Mammary epithelial cell (primary cell): Measurements from ENCODE around the gene B3GNT5.

Source experiments
- EZH2 ChIP-seq: IDR thresholded peaks from 2 replicates; pipeline ENCODE4 v1.6.1; 2012; ENCODE audit warnings: low read length, inconsistent platforms, borderline replicate concordance
- TF ChIP-seq, protein P1 (sequence below), 2 donors: IDR thresholded peaks in 1 of 2; conservative IDR thresholded peaks in 1 of 2; 2 replicates each; pipeline ENCODE4 v1.5.1; 2011 to 2012; ENCODE audit warnings: inconsistent platforms in 2 of 2, low read length in 2 of 2, mild to moderate bottlenecking in 2 of 2, control low read depth in 1 of 2, low read depth in 1 of 2; ENCODE audit not compliant: insufficient read depth in 1 of 2; ENCODE audit errors: extremely low read depth in 1 of 2

DNA sequence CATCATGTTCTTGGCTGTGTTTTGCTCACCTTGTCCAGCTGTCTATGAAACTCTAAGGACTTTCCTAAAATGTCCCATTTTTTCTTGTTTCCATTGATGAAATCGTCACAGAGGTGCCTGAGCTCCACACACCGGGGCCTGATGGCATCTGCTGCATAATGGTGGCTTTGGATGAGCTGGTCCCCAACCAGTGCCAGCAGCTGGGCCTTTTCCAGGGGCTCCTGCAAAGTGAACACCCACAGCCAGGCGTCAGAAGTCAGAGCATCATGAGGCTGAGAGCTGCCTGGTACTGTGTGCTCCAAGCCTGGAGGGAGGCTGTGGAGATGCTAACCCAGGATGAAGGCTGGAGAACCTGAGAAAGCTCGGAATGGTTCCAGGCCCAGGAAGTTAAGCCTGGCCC, 46.9 kb downstream of the B3GNT5 start:
- TF ChIP-seq, protein P1, sequence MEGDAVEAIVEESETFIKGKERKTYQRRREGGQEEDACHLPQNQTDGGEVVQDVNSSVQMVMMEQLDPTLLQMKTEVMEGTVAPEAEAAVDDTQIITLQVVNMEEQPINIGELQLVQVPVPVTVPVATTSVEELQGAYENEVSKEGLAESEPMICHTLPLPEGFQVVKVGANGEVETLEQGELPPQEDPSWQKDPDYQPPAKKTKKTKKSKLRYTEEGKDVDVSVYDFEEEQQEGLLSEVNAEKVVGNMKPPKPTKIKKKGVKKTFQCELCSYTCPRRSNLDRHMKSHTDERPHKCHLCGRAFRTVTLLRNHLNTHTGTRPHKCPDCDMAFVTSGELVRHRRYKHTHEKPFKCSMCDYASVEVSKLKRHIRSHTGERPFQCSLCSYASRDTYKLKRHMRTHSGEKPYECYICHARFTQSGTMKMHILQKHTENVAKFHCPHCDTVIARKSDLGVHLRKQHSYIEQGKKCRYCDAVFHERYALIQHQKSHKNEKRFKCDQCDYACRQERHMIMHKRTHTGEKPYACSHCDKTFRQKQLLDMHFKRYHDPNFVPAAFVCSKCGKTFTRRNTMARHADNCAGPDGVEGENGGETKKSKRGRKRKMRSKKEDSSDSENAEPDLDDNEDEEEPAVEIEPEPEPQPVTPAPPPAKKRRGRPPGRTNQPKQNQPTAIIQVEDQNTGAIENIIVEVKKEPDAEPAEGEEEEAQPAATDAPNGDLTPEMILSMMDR (conservative IDR thresholded peaks at IDR 0.05 in 1 of 2, IDR thresholded peaks at IDR 0.05 in 1 of 2; ENCODE audit: extremely low read depth in 1 of 2, insufficient read depth in 1 of 2, low read depth in 1 of 2, low read length in 2 of 2) = no peak
- TF ChIP-seq EZH2 = no peak
